Peyer's patch (tissue), 4 donors: ENCODE data around the gene STAT4. TPM values are rescaled to one million over a fixed set of nuclear protein-coding genes. Genes with fewer than 3 reads are reported as not detected.
A peak's percentile ranks its signal among the peaks of the same experiment; 100 is the strongest.

ENCODE experiments used
- DNase-seq, 3 donors: peaks; one replicate each; pipeline ENCODE4 v3.0.0-alpha.2; 2017 to 2019
- H3K27ac ChIP-seq, 4 donors: fragments of 200-600 bp; sonication (generic); one replicate each; pipeline ENCODE4 v1.5.1; 2016 to 2019
- H3K27me3 ChIP-seq, 2 donors: fragments of 200-600 bp; sonication (generic); one replicate each; pipeline ENCODE4 v1.5.1; 2019
- H3K36me3 ChIP-seq, 3 donors: fragments of 200-600 bp; sonication (generic); one replicate each; pipeline ENCODE4 v1.5.1; 2016 to 2019
- H3K4me1 ChIP-seq, 4 donors: fragments of 200-600 bp; sonication (generic); one replicate each; pipeline ENCODE4 v1.5.1; 2016 to 2019
- H3K4me3 ChIP-seq, 4 donors: fragments of 200-600 bp; sonication (generic); 1 replicate in 3 of 4; 2 replicates in 1 of 4; pipeline ENCODE4 v1.5.1; 2016 to 2019; ENCODE audit warnings: mild to moderate bottlenecking in 1 of 4
- H3K9me3 ChIP-seq, 4 donors: fragments of 200-600 bp; sonication (generic); one replicate each; pipeline ENCODE4 v1.5.1; 2016 to 2019; ENCODE audit warnings: mild to moderate bottlenecking in 1 of 4
- CTCF ChIP-seq, 6 experiments: fragments of 450-650 bp in 4 of 6; fragments of 200-600 bp in 2 of 6; sonication (generic) in 1 of 6; IDR thresholded peaks; one replicate each; pipeline ENCODE4 v1.5.1; 2017 to 2019; ENCODE audit warnings: antibody characterized with exemption in 6 of 6, mild to moderate bottlenecking in 3 of 6, moderate library complexity in 1 of 6
- POLR2A ChIP-seq, 2 donors: fragments of 450-650 bp; IDR thresholded peaks; one replicate each; pipeline ENCODE4 v1.5.1; 2017; ENCODE audit warnings: antibody characterized with exemption in 2 of 2, mild to moderate bottlenecking in 2 of 2, moderate library complexity in 2 of 2
- total RNA-seq, 4 donors: library from RNA; depleted of rRNA; stranded (reverse); fragments of >200 nt; gene quantifications; one replicate each; pipeline ENCODE4 v1.1.0, GENCODE V29; 2016

Gene STAT4
- total RNA-seq, 4 donors from 2014 or later, result 5.0 to 18.2 (median 5.9) TPM

GRCh38 chr2:191144217-191144616 is 6.6 kb downstream of the STAT4 start:
- Histone ChIP-seq H3K4me1 (no peaks in the 10 kb centered on the region), H3K9me3 (no peaks in the 10 kb centered on the region), H3K4me3 (no peak overlapping the region), H3K36me3 (no peaks in the 10 kb centered on the region), H3K27ac (no peak overlapping the region), H3K27me3 (no peaks in the 10 kb centered on the region)
- DNase-seq, result no peak
- no peak for TF ChIP-seq POLR2A (IDR thresholded peaks at IDR 0.05)
- TF ChIP-seq CTCF (IDR thresholded peaks at IDR 0.05), result no peak

DNA sequence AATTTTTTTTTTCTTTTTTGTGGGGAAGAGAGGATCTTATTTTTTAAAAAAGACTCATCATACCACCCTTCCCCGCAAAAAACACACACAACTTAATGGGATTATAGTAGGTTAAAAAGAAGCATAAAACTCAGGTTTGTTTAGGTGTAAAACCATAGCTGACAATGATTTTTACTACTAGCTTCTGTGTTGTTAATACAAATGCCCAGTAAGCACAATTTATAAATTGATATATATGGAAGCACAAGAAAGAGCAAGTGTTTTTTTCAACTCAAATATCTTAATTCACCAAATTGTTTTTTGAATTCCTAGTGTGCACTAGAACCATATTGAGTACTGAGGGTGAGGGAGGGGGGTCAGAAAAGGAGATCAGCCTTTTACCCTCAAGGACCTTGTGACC is 7.0 kb downstream of the STAT4 start:
- TF ChIP-seq CTCF (IDR thresholded peaks at IDR 0.05) (no peak), POLR2A (IDR thresholded peaks at IDR 0.05) (no peak)
- no peaks in the 10 kb centered on the region for H3K36me3 ChIP-seq
- no peak overlapping the region for H3K4me3 ChIP-seq

DNA sequence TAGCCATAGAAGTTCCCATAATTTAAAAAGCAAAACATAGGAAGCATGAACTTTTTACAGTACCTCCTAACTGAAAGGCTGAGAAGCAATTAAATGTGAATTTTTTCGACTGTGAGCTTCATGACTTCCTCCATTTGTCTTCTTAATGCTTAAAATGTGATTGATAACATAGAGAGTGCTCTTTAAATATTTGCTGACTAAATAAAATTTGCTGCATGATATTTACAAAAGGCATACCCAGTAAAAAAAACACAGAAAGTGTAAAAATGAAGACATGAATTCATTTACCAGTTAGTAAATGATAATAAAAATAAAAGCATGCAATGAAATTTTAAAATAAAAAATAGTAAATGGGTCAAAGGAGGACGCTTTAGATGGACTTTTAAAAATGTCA is 21.9 kb downstream of the STAT4 start:
- Histone ChIP-seq H3K27me3 (no peaks in the 10 kb centered on the region), H3K36me3 (no peaks in the 10 kb centered on the region), H3K9me3 (no peaks in the 10 kb centered on the region), H3K4me3 (no peak overlapping the region), H3K4me1 (no peaks in the 10 kb centered on the region), H3K27ac (no peak overlapping the region)
- no peak for TF ChIP-seq CTCF (IDR thresholded peaks at IDR 0.05)
- no peak for TF ChIP-seq POLR2A (IDR thresholded peaks at IDR 0.05)
- no peak for DNase-seq

More for the DNA sequence above, 7.0 kb downstream of the STAT4 start:
- DNase-seq, result no peak
- H3K9me3 ChIP-seq, result no peaks in the 10 kb centered on the region
- no peak overlapping the region for H3K27ac ChIP-seq
- H3K27me3 ChIP-seq, result no peaks in the 10 kb centered on the region
- no peaks in the 10 kb centered on the region for H3K4me1 ChIP-seq

GRCh38 chr2:191128172-191128910 is 22.5 kb downstream of the STAT4 start:
- TF ChIP-seq POLR2A (IDR thresholded peaks at IDR 0.05) (no peak), CTCF (IDR thresholded peaks at IDR 0.05) (no peak)
- no peaks in the 10 kb centered on the region for H3K9me3 ChIP-seq
- DNase-seq, result no peak
- peak overlapping the region in 1 of 4 donors; percentile 44 for H3K27ac ChIP-seq
- no peaks in the 10 kb centered on the region for H3K27me3 ChIP-seq
- no peaks in the 10 kb centered on the region for H3K36me3 ChIP-seq
- H3K4me3 ChIP-seq, result no peak overlapping the region
- H3K4me1 ChIP-seq, result no peaks in the 10 kb centered on the region

DNA sequence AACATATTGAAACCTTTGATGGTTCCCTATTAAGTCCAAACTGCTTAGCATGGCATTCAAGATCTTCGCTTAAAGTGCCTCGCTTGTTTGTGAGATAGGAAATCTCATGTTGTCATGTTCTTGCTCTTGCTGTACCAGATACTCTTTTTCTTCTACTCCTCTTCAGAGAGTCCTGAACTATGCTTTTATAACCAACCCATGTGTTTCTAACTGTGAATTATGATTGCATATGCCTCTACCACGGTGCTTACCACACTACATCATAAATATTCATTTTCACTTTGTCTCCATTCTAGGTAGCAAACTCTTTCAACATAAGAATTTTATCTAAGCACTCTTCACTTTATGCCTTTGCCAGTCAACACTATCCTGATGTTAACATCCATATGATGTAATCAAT is 23.6 kb downstream of the STAT4 start:
- Histone ChIP-seq H3K27me3 (no peaks in the 10 kb centered on the region), H3K4me3 (no peak overlapping the region), H3K36me3 (no peaks in the 10 kb centered on the region), H3K9me3 (no peaks in the 10 kb centered on the region), H3K27ac (no peak overlapping the region), H3K4me1 (no peaks in the 10 kb centered on the region)
- DNase-seq, result no peak
- TF ChIP-seq CTCF (IDR thresholded peaks at IDR 0.05) (no peak), POLR2A (IDR thresholded peaks at IDR 0.05) (no peak)
